CD4-positive, alpha-beta T cell treated with Interleukin-17A for 1 hour (primary cell): ENCODE data around the gene LRCH2.
"Not testable (repeated sequence)": the region's sequence is repeated elsewhere in the genome, so short reads cannot be mapped to it uniquely, and the experiment has no call there.

Source experiments
- DNase-seq: peaks from one replicate; pipeline ENCODE4 v3.0.0-alpha.2; 2020

Gene LRCH2

GRCh38 chrX:115233497-115234455 is at the start of gene LRCH2:
Gene LRCH2 (minus strand): TSS chrX:115234096. CDS start chrX:115234041, 55 bp downstream.
- no peak for DNase-seq

DNA sequence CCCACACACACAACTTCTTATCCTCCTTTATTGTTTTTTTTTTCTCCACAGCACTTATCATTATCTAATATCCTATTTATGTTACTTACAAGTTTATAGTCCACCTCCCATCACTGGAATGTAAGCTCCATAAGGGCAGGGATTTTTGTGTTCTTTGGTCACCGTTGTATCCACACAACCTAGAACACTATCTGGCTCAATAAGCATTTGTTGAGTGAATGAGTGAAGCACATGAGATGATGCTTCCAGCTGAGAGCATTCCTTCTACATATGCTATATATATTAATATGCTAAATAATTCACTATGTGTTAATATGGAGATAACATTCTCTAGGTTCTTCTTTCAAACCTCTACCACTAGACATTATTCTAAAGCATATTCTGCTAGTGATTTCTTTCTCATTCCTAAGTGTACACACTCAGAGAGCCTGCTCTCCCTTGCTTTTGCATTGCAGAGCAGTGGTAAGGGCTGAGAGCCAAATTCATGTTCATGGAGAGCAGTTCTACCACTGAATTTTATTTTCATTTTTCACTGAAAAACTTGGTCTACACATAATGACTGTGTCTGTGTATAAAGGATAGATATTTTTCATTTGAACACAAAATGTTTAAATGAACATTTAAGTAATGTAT is 35.3 kb upstream of the LRCH2 start:
- no peak for DNase-seq

DNA sequence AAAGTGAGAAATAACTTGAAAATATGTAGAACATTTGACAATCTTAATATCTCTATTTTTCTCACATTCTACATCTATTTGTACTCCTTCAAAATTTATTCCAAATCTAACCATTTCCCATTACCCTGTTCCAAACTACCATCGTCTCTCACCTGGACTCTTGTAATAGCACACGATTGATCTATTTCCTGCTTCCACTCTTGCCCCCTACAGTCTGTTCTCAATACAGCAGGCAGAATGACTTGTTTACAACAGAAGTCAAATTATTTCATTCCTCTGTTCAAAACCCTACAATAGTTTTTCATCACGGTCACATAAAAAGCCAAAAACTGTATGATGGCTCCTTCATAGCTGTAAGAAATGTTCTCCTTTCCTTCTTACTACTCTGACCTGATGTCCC is 34.5 kb upstream of the LRCH2 start:
- no peak for DNase-seq

DNA sequence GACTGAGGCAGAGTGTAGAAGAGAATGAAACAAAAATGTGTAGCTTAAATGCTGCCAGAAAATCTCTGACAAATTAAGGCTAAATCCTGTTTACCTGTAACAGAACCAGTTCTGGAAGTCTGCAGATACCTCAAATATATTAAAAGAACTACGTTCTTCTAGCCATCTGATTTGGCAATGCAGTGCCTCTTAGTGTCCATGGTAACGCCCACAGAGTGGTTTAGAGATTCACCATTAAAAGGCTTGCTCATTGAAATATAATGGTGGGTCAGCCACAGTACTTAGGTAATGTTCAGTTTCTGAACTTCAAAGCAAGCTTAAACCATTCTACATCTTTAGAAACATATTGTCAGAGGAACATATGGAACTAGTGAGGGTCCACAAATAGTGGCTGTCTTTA is 32.4 kb upstream of the LRCH2 start:
- DNase-seq = no peak

DNA sequence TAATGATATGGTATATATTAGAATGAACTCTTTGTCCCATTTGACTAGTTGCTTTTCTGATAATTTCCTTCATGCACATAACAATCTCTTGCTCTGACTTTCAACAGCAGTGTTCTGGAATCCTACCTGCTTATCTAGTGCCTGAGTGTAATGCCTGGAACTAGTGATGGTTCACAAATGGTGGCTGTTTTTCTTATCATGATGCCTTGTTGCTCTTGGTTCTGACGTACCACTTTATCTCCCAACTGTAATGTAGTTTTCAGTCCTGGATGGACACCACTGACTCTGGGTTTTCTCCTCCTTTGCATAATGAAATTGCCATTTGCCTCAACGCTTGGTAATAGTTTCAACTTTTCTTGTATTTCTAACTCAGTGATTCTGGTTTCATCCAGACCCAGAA is 30.1 kb upstream of the LRCH2 start:
- no peak for DNase-seq

- DNase-seq = no peak
Measured at GRCh38 chrX:115261148-115261547, 27.3 kb upstream of the LRCH2 start.

DNA sequence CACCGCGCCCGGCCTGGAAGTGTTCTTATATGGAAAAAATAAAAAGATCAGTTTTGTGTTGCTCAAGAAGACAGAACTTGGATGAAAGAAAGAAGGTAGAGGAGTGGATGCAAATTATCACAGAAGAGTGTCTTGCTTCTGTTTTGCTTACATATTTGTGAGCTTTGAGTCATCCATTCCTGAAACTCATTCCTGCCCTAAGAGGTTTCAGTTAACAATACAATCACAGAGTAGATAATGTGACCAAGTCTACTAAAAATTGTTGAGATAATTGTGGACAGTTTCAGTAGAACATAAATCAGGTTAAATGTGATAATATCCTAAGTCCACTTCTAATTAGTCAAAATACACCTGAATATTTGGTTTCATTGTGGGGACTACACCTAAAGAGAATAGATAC is 26.4 kb upstream of the LRCH2 start:
- no peak for DNase-seq

GRCh38 chrX:115259238-115259875 is 25.5 kb upstream of the LRCH2 start:
- no peak for DNase-seq

GRCh38 chrX:115257711-115258110 is 23.8 kb upstream of the LRCH2 start:
- no peak for DNase-seq

DNA sequence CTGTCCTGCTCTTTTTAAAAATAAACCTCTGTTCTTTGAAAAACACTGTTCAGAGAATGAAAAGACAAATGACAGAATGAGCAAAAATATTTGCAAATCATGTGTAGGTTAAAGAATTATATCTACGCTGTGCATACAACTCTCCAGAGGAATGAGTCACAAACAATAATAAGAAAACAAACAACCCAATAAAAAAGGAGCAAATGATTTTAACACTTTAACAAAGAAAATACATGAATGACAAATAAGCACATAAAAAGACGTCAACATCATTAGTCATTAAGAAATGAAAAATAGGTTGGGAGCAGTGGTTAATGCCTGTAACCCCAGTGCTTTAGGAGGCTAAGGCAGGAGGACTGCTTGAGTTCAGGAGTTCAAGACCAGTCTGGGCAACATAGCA is 21.1 kb upstream of the LRCH2 start:
- DNase-seq = no peak

DNA sequence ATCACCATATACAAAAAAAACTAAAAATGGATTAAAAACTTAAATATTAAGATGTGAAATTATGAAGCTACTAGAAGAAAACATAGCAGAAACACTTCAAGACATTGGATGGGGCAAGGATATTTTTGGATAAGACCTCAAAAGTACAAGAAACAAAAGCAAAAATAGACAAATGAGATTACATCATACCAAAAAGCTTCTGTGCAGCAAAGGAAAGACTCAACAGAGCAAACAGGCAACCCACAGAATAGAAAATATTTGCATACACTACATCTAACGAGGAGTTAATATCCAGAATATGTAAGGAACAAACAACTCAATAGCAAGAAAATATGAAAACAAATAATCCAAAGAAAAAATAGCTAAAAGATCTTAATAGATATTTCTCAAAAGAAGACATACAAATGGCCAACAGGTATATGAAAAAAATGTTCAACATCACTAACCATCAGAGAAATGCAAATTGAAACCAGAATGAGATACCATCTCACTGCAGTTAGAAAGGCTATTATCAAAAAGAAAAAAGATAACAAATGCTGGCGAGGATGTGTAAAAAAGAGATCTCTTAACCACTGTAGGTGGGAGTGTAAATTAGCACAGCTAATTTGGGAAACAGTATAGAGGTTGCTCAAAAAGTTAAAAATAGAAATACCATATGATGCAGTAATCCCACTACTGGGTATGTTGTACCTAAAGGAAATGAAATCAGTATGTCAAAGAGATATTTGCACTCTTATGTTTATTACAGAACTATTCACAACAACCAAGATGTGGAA is 17.8 kb upstream of the LRCH2 start:
- no peak for DNase-seq

DNA sequence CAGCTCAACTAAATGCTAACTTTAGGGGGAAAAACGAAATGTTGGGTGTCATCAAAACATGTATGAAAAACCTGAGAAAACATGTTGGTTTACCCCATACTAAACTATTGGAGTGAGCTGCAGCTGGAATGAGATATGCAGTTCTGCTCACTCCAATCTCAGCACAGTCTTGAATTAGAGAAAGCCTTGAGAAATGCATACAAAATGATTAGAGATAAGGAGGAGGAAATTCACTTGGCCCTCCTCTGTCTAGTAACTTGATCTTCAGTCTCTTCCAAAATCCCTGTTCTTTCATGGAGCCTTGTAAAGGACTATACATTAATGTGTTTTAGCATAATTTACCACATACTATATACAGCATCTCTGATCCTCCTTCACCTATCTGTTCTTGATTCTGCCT is 3.2 kb upstream of the LRCH2 start:
- no peak for DNase-seq

- no peak for DNase-seq
Measured at GRCh38 chrX:115236560-115236959, 2.7 kb upstream of the LRCH2 start.

DNA sequence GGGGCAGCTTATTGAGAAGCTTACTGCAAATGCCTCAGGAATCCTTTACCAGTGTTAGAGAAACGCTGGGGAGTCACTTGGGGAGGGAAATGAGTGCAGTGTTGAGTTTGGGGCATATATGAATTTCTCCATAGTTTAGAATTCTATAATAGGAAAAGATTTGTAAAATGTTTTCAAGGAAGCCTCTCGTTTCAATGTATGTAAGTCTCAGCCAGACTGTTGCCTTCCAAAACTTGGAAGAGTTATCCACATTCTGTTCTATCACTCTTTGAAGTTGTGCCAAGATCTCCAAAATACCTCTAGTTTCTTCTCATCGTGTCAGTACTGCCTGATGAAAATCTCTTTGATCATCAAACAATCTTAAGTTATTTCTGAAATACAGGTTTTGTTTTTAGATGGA is 565 bp upstream of the LRCH2 start:
- no peak for DNase-seq

GRCh38 chrX:115232933-115233496 is 881 bp downstream of the LRCH2 start:
- no peak for DNase-seq

DNA sequence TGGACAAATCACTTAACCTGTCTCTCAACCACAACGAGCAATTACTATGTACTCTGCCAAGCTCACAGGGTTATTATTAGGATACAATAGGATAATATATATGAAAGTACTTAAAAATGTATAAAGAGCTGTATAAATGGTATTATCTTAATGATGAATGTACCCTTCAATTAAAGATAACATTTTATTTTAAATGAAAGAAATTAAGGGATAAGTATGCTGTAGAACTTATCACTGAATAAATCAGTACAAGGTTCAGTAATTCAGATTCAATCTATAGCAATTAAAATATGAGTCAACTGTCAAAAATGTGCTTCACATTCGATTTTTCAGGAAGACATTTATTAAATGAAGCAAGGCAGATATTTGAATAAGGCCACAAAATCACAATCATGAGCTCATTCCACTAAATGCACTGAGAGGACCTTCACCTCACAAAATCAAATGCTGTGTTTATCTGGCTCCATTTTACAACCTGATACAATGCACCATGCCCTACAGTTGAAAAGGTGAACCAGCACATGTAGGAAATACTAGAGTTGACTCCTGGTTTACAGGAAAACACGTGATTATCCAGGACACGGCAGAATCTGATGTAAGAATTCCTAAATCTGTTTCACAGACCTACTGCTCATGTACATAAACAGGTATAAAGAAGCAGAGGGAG is 4.4 kb downstream of the LRCH2 start:
- no peak for DNase-seq

DNA sequence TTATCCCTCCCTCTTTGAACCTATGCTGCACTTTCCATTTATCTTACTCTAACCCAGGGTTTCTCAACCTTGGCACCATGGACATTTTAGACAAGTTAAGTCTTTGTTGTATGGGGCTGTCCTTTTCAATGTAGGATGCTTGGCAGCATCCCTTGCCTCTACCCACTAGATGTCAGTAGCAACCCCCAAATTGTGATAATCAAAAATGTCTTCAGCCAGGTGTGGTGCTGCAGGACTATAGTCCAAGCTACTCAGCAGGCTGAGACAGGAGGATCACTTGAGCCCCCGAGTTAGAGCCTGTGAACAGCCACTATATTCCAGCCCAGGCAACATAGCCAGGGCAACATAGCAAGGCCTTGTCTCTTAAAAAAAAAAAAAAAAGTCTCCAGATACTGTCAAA is 7.0 kb downstream of the LRCH2 start:
- no peak for DNase-seq

GRCh38 chrX:115217346-115217745 is 16.6 kb downstream of the LRCH2 start:
- not testable (repeated sequence) for DNase-seq

- no peak for DNase-seq
Measured at GRCh38 chrX:115214605-115215004, 19.3 kb downstream of the LRCH2 start.

DNA sequence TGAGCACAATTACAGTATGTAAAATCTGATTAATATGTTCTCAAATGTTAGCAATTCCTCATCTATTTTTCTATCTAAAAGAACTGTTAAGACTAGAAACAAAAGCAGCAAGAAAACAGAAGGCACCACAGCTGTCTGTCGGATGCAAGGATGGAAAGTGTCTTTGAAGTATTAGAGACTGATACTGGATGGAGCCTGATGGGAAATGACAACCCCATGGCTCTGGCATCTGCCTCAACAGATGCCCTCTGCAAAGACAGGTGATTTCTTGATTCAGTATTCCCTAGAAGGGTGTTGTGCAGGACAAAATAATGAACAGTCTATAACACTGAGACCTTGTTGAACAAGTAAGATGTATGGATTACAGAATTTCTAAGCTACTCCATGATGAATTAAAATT is 19.7 kb downstream of the LRCH2 start:
- no peak for DNase-seq

- DNase-seq = not testable (repeated sequence)
Measured at GRCh38 chrX:115209547-115209946, 24.3 kb downstream of the LRCH2 start.

DNA sequence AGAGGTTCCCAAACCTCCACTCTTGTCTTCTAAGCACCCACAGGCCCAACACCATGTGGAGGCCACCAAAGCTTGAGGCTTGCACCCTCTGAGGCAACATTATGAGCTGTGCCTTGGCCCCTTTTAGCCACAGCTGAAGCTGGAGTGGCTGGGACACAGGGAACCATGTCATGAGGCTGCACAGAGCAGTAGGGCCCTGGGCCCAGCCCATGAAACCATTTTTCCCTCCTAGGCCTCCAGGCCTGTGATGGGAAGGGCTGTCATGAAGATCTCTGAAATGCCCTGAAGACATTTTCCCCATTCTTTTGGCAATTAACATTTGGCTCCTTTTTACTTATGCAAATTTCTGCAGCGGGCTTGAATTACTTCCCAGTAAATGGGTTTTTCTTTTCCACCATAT is 29.9 kb downstream of the LRCH2 start:
- DNase-seq = no peak
